Activated CD4-positive, CD25-positive, alpha-beta regulatory T cell treated with anti-CD3 and anti-CD28 coated beads, Interleukin-2, amount 50 U/mL, for 24 hours (primary cell): Measurements from ENCODE around the gene RMRP.

Experiments used
- ATAC-seq, 2 donors: fragments of 150-1000 bp; cut with Tn5 transposase; one replicate each; pipeline ENCODE4 v1.10.0; 2021; ENCODE audit warnings: mild to moderate bottlenecking in 1 of 2, moderate library complexity in 1 of 2

RMRP gene

DNA sequence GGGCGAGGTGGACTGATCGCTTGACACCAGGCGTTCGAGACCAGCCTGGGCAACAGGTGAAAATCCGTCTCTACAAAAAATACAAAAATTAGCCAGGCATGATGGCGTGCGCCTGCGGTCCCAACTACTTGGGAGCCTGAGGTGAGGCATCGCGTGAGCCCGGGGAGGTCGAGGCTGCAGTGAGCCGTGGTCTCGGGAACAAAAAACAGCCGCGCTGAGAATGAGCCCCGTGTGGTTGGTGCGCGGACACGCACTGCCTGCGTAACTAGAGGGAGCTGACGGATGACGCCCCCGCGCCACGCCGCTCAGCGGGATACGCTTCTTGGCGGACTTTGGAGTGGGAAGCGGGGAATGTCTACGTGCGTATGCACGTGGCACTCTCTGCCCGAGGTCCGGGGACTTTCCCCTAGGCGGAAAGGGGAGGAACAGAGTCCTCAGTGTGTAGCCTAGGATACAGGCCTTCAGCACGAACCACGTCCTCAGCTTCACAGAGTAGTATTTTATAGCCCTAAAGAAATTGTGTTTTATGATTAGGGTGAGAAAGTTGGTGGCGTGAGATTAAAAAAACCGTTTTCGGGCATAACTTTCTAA, at the start of gene RMRP:
Gene RMRP (minus strand): TSS at position 474 of the 591 bp plus-strand sequence.
- ATAC-seq = peak; percentile 95 to 96

DNA sequence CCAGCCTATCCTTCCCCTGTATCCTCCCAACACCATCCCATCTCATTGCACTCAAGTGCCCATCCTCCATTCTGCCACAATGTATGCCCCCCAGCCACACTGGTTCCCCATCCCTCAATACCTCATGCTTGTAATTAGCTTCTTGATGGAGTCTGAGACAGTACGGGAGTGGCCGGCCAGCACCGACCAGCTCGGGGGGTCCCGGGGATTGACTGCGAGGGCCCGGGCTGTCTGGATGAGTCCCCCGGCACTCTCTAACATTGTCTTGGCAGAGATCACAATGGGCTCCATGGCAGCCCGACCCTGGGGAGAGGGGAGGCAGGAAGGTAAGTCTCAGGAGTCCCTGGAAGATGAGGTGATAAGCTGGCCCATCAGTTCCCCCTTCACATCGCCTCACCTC, 49.1 kb upstream of the RMRP start:
- no peak for ATAC-seq

DNA sequence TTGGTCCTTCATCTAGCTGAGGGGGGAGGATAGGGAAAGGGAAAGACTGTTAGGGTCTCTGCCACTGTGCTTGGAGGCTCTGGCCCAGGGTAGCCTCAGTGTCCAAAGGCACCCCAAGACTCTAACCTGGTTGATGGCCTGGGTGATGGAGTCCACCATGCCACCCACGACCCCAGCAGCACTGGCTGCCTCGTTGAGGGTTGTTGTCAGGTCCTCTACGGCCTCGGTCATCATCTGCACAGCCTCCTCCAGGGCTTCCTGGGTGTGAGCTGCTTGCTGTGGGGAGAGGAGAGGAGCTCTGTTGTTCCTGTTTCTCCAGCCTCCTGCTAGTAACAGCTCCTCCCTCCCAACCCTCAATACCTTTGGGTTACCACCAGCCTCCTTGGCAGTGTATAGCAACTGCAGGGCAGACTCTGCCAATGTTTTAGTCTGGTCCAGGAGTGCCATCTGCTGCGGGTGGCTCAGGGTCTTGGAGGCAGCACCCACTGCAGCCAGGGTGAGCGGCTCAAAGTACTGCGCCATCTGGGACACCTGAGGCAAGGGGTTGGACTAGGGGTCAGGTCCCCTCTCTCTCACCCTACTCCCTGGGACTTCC, 48.1 kb upstream of the RMRP start:
- ATAC-seq = no peak

DNA sequence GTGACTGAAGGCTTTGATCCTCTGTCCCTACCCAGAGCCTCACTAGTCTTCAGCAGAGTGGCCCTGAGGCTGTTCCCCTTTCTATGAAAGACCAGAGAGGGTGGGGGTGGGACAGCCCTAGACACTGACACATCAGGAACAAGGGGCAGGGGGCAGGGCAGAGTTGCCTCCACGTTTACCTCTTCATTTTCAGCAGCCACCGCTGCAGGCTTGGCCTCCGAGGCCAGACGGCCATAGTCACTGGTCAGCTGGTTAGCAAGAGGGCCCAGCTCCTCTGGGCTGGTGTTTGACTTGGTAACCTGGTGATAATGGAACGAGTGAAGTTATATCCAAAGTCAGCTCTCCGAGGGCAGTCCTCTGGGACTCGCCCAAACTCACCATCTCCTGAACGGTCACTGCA, 47.6 kb upstream of the RMRP start:
- no peak for ATAC-seq

DNA sequence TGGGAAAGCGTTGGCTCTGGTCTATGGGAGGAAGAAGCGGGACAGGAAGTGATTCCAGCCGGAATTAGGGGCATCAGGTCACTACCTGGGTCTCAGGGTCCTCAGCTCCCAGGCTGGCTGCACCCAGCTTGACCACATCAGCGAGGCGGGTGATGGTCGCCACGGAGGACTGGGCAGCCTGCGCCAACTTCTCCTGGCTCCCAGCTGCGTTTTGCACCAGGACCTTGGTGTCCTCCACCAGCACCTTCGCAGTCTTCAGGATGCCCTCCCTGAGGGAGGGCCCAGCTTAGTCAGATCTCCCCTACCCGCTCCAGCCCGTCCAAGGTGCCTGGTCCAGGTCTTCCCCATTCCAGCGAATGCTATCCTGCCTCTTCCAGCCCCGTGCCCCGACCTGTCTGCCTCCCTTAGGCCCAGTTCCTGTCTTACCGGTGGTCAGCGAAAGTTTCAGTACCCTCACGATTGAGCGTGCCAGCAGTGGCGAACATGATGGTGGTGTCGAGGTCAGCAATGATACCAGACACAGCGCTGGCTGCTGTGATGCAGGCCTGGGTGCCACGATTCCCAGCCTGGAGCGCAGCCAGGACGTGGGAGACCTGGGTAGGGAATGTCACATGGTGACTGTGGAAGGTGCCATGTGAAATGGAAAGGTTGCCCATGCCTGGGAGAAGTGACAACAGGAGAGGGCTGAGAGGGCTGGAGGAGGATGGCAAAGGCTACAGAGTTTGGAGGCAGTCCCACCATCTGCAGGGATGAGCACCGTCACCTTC, 46.3 kb upstream of the RMRP start:
- ATAC-seq = no peak

DNA sequence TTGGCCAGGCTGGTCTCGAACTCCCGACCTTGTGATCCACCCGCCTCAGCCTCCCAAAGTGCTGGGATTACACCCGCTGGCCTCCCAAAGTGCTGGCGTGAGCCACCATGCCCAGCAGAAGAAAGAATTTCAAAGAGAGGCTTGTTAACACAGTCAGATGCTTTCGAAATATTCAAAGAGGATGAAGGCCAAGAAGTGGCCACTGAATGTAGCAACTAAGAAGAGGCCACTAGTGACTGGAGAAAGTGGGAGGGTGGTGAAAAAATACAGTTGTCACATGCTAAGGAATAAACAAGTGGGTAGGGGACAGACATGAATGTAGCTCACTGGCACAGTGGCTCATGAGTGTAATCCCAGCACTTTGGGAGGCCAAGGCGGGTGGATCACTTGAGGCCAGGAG, 44.9 kb upstream of the RMRP start:
- ATAC-seq = no peak

DNA sequence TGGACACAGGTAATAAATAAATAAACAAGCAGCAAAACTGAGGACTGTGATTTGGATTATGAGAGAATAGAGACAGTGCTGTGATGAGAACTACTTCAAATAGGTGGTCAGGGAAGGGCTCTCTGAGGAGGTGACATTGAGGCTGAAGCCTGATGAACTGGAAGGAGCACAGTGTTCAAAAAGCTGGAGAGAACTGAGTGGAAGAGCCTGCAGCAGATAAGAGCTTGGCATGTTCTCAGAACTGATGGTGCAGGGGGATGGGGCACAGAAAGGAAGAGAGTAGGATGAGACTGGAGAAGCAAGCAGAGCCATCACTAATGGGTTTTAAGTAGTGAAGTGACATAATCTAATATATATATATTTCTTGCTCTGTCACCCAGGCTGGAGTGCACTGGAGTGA, 43.1 kb upstream of the RMRP start:
- ATAC-seq = no peak

DNA sequence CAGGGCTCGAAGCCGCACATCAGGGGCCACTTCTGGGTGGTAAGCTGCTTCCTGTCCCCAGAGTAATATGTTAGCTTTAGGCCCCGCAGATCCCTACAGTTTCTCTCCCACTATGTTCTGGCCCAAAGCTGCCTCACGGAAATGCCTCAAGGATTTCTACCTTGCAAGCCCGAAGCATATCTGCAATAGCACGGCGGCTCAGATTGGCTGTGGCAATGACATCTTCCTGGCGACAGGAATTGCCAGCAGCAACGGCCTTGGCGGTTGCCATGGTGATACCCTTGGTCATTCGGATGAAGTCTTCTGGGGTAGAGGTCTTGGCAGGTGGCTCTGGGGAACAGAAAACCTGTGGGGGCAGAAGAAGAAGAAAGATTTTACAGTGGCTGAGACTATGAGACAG, 42.2 kb upstream of the RMRP start:
- no peak for ATAC-seq

DNA sequence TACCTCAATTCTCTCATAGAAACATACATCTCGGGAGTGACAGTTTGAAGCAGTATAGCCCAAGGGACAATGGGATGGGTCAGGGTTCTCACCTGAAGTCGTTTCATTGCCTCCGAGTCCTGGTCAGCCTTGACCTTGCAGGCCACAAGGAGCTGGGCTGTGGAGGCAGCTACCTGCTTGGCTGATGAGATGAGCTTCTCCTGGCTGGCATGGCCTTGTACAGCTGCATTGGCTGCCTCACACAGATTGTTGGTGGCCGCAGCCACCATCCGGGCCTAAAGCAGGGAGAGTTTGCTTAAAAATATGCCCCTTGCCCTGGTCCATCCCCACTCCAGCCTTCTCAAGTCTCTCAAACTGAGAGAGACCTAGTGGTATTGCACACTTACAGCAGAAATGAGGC, 40.4 kb upstream of the RMRP start:
- no peak for ATAC-seq

DNA sequence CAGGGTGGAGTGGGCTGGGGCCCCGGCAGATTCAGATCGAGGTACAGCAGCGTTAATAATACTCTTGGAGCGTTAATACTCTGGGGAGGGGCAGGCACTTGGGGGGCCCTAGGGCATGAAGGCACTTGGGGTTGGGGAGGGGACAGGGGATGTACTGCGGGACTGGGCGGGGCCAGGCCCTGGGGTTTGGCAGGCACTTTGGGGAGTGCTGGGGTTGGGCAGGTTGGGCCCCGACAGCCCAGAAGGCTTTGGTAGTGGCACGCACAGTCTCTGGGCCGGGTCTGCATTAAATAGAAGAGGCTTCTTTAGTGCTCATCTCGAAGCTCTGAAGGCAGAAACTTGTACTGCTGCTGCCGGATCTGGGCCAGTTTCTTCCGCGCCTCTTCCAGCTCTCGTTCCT, 39.7 kb upstream of the RMRP start:
- no peak for ATAC-seq

DNA sequence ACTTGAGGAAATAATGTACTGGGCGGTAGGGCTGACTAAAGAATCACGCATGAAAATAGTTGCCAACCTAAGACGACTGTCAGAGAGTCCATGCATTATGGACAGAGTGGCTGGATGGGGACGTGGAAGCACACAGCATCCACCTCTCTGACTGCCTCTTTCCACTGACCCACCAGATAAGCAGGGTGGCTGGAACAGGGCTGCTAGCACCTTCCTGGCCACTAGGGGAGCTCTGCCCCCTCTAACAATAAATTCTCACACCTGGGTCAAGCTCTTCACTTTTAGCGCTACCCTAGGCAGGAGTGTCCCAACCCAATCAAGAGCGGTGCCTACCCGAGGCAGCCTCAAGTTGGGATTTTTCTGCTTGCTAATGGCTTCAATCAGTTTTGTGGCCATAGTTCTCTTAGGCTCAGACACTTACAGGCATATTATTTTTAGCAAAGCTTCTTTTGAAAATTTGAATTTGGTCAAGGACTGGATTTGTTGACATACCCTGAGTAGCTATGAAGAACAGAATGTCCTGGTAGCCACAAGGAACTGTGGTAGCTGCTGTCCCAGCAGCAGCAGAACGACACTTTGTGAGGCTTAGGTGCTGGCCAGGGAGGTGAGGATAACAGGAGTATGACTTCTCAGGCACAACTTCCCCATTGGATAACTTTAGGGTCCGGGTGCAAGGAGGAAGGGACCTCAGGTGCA, 38.8 kb upstream of the RMRP start:
- peak; percentile 84 to 86 for ATAC-seq

DNA sequence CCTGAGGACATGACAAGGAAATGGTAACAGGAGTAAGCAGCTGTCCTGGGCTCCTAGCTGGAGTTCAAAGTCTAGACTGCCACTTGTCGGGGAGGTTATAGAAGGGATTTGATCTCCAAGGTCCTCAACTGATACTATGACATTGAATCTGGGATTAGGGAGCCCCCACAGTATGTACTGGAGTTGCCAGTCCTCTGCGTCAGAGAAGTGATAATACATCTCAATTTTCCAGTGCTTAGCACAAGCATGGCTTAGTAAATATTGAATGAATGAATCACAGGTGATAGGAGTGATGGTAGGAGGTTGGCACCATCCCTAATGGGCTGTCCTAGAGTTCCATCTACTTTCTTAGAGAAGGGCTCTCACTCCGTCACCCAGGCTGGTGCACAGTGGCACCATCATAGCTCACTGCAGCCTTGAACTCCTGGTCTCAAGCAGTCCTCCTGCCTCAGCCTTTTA, 38.2 kb upstream of the RMRP start:
- no peak for ATAC-seq

DNA sequence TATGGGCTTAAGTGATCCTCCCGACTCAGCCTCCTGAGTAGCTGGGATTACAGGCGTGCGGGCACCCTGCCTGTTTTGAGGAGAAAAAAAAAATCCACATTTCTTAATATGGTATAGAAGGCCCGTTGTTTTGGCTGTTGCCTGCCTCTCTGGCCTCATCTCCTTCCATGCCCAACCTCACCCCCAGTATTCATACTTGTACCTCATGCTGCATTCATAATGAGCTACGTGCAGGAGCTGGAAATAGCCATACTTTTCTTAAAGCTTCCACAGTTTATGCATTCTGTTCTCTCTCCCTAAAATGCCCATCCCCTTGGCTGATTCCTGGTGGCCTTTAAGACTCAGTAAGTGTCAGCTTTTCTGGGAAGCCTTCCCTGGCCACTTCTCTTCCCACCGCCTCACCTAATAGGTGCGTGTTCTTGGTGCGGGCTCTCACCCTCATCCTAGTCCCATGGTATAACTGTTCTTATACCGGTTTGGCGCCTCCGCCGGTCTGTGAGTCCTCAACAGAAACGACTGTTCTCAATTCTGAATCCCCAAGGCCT, 34.0 kb upstream of the RMRP start:
- no peak for ATAC-seq

DNA sequence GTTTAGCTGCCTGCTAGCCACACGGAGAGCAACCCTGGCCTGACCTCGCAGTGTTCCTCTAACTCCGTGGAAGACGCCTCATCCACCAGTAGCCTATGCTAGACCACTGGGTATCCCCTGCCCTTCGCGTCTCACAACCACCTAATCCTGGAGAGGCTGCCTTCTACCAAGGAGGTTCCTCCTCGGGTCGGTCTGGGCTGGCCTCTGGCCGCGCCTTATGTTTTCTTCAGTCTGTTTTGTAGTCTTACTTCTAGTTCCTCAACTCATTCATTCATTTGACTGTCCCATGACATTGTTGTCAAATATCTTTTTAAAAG, 33.5 kb upstream of the RMRP start:
- no peak for ATAC-seq

DNA sequence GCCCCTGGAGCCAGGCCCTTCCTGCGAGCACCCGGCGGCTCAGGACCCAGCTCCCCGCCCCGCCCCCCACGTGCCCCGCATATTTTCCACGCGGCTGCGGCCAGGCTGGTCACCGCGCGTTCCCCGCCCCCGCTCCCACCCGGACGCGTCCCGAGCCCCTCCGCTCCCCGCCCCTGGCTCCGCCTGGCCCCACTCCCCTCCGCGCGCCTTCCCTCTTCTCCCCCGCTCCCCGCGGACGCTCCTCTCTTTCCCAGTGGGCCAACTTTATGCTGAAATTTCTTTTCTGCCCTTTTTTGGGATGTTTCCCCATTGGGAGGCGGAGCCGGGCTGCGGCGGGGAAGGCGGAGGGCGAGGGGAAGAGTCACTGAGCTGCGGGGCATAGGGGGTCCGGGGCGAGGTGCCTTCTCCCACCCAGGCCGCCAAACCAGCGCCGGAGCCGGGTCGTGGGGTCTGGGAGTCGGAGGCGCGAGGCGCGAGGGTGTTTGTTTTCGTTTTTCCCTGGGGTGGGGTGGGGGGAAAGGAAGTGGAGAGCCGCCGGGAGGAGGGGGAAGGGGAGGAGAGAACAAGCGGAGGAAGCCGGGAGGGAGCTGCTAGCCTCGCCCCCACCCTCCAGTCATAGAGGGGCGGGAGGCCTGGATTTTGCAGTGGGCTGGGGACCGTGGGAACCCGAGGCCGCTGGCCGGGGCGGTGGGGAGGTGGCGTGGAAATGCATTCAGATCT, 33.0 kb upstream of the RMRP start:
- ATAC-seq = peak; percentile 12 to 25

DNA sequence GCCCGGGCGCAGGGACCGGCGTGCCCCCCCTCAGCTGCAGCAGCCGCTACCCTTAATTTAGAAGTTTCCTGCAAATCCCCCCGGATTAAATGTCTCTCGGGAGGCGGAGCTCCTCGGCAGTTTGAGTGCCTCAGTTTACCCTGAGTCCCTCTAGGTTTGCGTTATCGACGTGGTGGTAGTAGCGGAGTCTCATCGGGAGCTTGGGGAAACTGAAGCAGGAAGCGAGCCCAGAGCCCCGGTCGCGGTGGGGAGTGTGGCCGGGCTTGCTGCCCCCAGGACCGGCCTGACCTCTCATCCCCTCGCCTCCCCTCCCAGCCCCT, 32.4 kb upstream of the RMRP start:
- no peak for ATAC-seq

DNA sequence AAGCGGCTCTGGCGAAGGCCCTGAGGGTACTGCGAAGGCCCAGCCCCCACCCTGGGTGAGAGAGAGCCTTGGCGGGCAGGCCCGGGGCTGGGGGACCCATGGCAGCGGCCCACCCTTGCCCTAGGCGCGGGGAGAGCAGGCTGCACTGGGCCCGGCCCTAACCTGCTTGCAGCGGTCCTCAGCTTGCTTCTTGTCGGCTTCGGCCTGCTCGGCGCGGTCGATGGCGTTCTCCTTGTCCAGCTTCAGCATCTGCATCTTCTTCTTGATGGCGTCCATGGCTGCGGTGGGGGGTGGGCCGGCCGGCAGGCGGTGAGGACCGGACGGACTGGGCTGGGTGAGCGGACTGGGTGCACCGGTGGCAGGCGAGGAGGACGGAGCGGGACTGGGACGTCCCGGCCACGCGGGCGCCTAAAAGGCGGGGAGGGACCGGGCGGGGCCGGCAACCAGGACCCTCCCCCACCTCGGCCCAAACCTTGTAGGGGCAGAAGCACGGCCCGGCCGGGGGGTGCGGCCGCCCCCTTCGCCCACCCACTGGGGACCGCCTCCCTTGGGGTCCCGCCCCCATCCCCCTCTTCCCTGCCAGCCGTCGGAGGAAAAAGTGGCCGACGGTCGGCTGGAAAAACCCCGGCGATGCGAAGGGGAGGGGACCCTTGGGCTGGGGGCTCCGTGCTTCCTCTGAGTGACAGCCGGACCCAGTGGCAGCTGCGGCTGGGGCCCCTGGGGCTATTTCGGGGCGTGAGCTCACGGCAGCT, 31.9 kb upstream of the RMRP start, which contains the start of gene TPM2:
Gene TPM2 (minus strand): TSS at position 384 of the 752 bp plus-strand sequence. CDS start 108 bp downstream, at position 276.
- ATAC-seq = no peak

DNA sequence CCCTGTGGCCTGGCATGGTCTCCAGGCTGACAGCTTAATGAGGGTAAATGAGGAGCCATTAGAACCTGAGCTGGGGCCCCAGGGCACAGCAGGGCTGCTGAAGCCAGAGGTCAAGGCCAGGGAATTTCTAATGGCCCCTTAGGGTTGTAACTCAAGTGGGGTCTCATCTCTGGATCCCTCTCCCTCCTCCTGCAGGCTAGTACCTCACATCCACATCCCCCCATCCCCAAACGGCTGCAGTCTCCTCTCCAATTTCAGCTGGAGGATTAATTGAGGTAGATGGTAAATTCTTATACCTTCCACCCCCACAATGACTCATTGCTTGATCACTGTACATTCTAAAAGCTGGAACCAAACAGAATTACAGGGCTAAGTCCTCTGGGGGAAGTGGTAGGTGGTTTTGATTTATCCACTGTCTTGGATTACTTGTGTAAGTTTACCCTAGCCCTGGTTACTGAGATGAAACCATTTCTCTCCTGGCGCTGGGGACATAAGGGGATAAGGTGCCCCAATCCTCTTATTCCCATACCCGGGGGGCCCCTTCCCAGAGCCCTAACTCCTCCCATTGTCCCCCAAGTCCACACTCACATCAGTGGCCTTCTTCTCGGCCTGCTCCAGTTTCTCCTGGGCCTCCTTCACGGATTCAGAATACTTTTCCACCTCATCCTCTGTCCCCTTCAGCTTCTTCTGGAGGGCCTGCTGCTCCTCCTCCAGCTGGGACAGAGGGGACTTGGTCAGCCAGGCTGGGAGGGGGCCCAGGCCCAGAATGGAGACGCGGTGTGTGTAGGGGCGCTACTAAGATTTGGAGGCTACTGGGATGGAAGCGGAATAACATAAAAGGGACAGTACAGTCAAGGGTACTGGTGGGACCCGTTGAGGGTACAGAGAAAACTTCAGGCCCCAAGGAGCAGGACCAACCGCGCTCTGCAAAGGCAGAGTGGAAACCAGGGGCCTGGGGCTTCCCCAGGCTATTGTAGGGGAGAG, 31.0 kb upstream of the RMRP start:
- peak; percentile 80 to 84 for ATAC-seq

DNA sequence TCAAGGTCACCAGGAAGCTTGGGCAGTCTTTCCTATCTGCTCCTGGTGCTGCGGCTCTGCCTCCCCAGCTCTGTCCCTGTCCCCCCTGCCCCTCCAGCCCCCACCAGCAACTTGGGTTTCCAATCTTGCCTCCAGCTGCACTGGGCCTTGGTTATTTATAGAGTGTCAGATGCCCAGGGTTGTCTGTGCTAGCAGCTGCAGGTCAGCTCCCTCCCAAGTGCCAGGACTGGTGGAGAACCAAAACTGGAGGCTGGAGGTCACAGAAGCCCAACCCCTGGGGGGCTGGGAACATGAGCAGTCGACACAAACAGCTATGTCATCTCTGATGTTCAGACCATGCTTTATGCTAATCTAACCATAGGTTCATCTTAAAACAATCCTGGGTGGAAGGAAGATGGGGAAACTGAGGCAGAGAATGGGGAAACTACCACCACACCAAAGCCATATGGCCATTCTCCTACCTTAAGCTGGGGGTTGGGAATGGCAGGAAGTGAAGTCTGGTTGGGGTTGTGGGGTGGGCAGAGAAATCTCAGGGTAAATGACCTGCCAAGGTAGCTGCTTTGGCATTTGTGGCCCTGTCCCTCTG, 30.2 kb upstream of the RMRP start:
- no peak for ATAC-seq

DNA sequence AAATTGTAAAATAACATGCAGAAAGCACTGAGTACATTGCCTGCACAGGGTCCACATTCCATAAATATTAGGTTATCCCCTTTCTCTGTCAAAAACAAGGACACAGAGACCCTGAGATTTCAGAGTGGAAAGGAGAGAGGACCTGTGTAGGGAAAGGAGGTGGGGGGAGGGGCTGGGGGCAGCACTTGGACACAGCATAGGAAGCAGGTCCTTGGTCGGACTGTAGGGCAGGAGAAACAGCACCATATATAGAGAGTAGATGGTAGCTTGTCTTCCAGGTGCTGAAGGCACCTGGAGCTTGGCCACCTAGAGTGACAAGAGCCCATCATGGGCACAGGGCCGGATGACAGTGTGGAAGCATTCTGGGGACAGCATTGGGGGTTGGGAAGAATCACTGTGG, 29.5 kb upstream of the RMRP start:
- ATAC-seq = no peak
